Fibroblast of the aortic adventitia (primary cell): Measurements from ENCODE around the gene HPS3. TPM values are rescaled to one million over a fixed set of nuclear protein-coding genes. Genes with fewer than 3 reads are reported as not detected.

Experiments
- DNase-seq: peaks from one replicate; pipeline ENCODE4 v3.0.0-alpha.2; 2010; ENCODE audit warnings: low read depth
- H3K4me3 ChIP-seq: 2 replicates; pipeline ENCODE4 v1.5.1; 2011; ENCODE audit warnings: low read depth, mild to moderate bottlenecking, control low read depth, low read length, moderate library complexity
- total RNA-seq: library from RNA; depleted of rRNA; stranded (reverse); fragments of >200 nt; gene quantifications from 2 replicates; pipeline ENCODE4 v1.2.3, GENCODE V29; 2012; ENCODE audit warnings: low replicate concordance
- TF ChIP-seq, protein P1 (sequence below): IDR thresholded peaks from 2 replicates; pipeline ENCODE4 v1.5.1; 2011; ENCODE audit warnings: mild to moderate bottlenecking, low read length, control low read depth, inconsistent platforms; ENCODE audit not compliant: insufficient read depth

HPS3 gene
- total RNA-seq, 1 donor, result 33.0 TPM

DNA sequence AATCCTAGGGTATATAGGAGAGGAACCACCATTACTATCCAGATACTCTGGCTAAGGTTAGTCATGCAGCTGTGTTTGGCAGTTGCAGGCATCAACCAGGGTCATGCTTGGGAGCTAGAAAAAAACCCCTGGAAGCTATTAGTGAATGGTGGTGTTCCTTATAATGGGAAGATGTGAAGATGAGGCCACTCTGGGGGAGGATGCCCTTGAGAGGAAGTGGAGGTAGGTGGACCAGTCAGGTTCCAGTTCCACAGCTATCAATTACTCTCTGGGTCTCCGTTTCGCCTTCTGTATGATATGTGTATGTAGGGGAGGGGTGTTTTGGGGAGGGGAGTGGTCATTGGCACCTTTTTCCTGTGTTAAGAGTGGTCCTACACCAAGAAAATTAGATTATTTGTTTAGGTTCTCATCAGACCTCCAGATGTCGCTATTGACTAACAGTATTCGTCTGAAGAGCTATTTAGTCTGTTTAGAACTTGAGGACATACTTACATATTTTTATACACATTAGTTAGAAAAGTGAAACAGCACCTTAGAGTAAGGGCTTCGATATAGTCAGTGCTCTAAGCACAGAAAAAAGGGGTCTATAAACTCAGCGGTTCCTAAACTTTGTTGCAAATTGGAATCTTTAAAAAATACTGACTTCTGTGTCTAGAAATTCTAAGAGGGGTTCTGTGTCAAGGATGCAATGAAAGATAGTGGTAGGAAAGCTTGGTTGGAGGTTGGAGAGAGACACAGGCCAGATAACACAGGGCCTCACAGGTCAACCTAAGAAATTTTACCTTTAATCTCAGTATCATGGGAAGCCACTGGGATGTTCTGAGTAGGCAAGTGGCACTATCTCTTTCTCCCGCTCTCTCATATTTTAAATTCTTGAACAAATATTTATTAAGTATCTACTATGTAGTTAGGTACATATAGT, 9.1 kb upstream of the HPS3 start:
- H3K4me3 ChIP-seq, result no peak overlapping the region
- TF ChIP-seq, protein P1, sequence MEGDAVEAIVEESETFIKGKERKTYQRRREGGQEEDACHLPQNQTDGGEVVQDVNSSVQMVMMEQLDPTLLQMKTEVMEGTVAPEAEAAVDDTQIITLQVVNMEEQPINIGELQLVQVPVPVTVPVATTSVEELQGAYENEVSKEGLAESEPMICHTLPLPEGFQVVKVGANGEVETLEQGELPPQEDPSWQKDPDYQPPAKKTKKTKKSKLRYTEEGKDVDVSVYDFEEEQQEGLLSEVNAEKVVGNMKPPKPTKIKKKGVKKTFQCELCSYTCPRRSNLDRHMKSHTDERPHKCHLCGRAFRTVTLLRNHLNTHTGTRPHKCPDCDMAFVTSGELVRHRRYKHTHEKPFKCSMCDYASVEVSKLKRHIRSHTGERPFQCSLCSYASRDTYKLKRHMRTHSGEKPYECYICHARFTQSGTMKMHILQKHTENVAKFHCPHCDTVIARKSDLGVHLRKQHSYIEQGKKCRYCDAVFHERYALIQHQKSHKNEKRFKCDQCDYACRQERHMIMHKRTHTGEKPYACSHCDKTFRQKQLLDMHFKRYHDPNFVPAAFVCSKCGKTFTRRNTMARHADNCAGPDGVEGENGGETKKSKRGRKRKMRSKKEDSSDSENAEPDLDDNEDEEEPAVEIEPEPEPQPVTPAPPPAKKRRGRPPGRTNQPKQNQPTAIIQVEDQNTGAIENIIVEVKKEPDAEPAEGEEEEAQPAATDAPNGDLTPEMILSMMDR, result peak; percentile 57
- peak; percentile 88 for DNase-seq

DNA sequence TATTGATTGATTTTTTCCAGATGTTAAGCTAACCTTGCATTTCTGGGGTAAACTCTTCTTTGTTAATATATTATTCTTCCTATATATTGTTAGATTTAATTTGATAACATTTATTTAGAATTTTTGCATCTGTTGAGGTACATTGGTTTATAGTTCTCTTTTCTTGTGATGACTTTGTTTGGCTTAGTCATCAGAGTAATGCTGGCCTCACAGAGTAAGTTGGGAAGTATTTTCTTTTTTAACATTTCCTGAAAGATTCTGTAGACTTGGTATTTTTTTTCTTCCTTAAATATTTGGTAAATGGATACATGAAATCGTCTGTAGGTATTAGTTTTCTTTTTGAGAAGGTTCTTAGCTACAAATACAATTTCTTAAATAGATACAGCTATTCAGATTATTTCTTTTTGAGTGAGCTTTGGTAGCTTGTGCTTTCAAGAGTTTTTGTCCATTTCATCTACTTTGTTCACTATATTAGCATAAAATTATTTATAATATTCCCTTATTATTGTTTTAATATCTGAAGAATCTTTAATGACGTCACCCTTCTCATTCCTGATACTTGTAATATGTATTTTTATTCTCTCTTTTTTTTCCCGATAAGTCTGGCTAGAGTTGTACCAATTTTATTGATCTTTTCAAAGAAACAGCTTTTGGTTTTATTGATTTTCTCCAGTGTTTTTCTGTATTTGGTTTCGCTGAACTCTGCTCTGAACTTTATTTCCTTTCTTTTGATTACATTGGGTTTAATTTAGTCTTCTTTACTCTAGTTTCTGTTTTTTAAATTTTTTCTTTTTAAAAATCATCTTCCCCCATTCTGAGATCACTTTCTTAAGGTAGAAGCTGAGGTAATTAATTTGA, 6.5 kb upstream of the HPS3 start:
- DNase-seq, result peak; percentile 22
- TF ChIP-seq, protein P1, result no peak
- H3K4me3 ChIP-seq, result no peak overlapping the region

DNA sequence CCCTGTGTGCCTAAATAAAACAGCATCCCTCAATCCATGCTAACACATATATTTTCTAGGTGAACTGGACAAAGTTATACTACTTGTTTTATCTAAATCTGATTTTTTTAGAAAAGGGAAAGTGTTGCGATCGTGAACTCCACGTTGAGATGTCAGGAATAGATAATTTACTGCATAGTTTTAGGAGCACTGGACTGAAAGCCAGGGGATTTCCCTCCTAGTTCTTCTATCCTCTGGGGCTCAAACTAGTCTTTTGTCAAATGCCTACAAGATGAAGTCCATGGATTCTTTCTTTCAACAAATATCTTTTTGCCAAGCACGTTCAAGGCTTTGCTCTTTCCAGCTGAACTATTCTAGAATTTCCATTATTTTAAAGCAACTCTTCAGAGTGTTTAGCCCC, 617 bp upstream of the HPS3 start:
- peak overlapping the region; percentile 91 for H3K4me3 ChIP-seq
- TF ChIP-seq, protein P1, result no peak
- peak; percentile 44 for DNase-seq

DNA sequence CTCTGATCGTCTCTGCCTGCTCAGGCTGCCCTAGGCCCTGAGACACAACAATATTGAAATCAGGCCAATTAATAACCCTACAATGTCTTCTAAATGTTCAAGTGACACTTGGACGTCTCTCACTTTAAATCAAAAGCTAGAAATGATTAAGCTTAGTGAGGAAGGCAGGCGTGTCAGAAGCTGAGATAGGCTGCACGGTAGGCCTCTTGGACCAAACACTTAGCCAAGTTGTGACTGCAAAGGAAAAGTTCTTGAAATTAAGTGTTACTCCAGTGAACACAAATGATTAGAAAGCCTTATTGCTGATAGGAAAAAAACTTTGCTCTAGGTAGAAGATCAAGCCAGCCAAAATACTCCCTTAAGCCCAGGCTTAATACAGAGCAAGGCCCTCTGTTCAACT, 2.2 kb downstream of the HPS3 start:
- H3K4me3 ChIP-seq, result no peak overlapping the region
- TF ChIP-seq, protein P1, result no peak
- no peak for DNase-seq

DNA sequence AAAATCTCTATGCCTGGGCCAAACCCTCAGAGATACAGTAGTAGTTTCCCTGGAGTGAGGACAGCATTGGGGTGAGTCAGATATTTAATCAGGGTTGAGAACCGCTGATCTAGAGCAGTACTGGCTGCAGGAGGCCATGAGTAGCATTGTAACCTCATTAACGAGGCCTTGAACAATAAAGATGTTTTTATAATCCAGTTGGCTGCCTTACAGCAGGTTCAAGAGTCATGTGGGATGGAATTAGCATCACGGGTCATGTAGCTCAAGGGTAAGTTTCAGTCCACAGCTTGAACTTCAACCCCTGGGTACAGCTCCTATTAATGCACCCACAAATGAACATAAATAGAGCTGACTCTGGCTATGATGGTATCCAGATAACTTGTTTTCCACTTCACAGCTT, 5.1 kb downstream of the HPS3 start:
- DNase-seq, result peak; percentile 35
- TF ChIP-seq, protein P1, result no peak
- H3K4me3 ChIP-seq, result no peak overlapping the region

DNA sequence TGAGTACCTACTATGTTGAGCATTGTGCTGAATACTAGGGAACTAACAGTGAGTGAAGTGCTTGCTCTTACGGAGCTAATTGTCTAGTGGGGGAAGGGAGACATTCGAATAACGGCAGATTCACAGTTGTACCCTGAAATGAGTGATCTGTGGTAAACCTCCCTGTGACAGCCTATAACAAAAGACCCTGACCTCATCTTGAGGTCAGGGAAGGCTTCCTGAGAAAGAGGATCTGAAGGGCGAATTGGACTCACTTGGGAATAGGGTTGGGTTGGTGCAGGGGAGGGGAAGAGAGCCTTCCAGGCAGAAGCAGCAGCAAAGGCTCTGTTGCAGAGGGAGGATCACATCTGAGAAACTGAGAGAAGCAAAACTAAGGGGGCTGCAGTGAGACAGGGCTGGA, 13.2 kb downstream of the HPS3 start:
- no peak for DNase-seq
- TF ChIP-seq, protein P1, result no peak
- H3K4me3 ChIP-seq, result no peak overlapping the region
